A673 (cell line): ENCODE measurements around the gene TEX2.
"Not testable (repeated sequence)": the region's sequence is repeated elsewhere in the genome, so short reads cannot be mapped to it uniquely, and the experiment has no call there.

Experiments
- CTCF ChIP-seq: fragments of 300-800, 200-600 bp; sonication (generic); conservative IDR thresholded peaks from 2 replicates; pipeline ENCODE4 v1.5.1; 2017; ENCODE audit warnings: low read depth, mild to moderate bottlenecking, antibody characterized with exemption, low read length, moderate library complexity, mixed read lengths
- EZH2 ChIP-seq: fragments of 200-600 bp; sonication (generic); IDR thresholded peaks from 2 replicates; pipeline ENCODE4 v1.6.1; 2017; ENCODE audit warnings: borderline replicate concordance, low read depth, mild to moderate bottlenecking, mixed read lengths, antibody characterized with exemption, low read length; ENCODE audit not compliant: poor library complexity, severe bottlenecking

- TF ChIP-seq CTCF, EZH2: not testable (repeated sequence)
These were observed 24.6 kb downstream of the TEX2 start for GRCh38 chr17:64238449-64238848.
